ENCODE results near the gene CDCP2.
"Not testable (repeated sequence)": the region's sequence is repeated elsewhere in the genome, so short reads cannot be mapped to it uniquely, and the experiment has no call there.

Gene CDCP2

DNA sequence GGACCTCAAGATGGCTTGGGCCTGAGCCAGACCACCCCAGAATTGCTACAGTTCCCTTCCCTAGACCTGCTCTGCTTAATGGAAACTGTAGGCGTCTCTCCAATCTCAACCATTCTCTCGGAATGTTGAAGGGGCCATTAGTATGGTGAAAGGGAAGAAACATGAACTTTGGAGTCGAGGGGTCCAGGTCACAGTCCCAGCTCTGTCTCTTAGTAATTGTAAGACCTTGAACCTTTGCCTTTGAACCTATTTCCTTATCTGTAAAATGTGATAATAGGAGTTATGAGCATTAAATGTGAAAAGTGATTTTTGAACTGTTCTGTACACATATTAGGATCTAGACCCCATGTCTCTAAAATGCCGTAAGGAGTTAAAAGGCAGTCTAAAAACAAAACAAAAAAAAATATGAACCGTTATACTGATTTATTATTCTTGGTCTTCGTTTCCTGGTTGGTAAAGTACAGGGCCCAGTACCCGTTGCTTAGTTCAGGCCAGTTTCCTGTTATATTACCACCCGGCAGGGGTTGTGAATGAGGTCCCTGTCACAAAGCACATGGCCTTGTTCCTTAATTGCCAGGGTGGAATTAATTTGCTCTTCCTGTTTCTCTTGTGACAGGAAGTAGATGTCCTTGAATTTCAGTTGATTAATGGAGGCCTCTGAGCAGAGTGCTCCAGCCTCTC lies 57.1 kb downstream of the CDCP2 start:
- in situ Hi-C loops (cut with MboI; ENCODE audit: low sequenced_read_pairs): no loop called here

GRCh38 chr1:54094730-54095105 lies 58.1 kb downstream of the CDCP2 start:
- in situ Hi-C loops (cut with MboI; ENCODE audit: low sequenced_read_pairs): not testable (repeated sequence)

- in situ Hi-C loops (cut with MboI; ENCODE audit: low sequenced_read_pairs): no loop called here
Observed at GRCh38 chr1:54094001-54094729, 58.6 kb downstream of the CDCP2 start.

- in situ Hi-C loops (cut with MboI; ENCODE audit: low sequenced_read_pairs): no loop called here
Observed at GRCh38 chr1:54091666-54092065, 61.1 kb downstream of the CDCP2 start.

DNA sequence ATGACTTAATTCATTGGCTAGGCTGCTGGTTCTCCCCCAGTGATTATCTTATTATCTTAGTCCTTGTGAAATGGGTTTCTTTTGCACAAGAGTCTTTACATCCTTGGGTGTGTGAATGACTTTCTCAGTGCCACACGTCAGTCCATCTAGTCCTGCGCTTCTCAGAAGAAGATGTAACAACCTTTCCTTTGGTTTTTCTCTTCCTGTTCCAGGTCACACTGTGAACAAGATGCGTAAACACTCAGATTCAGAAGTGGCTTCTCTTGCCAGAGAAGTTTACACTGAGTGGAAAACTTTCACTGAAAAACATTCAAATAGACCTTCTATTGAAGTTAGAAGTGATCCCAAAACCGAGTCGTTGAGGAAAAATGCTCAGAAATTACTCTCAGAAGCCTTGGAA lies 64.4 kb downstream of the CDCP2 start:
- in situ Hi-C loops (cut with MboI; ENCODE audit: low sequenced_read_pairs): no loop called here

DNA sequence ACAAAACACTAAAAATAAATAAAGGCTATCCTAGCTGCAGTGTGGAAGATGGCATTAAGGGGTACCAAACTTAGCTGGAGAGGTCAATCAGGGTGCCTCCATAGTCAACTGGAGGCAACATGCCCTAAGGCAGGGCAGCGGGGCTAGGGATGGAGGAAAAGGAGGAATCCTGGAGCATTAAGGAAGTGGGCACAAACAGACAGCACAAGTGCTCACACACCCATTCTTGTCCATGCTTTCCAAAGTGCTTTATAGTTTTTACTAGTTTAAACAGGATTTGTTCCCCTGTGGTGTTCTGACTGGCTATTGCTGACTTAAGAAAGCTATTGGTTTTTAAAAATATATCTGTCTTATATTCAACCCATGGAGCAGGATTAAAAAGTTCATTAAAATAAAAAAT lies 66.0 kb downstream of the CDCP2 start:
- in situ Hi-C loops (cut with MboI; ENCODE audit: low sequenced_read_pairs): no loop called here

- in situ Hi-C loops (cut with MboI; ENCODE audit: low sequenced_read_pairs): no loop called here
Observed at GRCh38 chr1:54084794-54085193, 68.0 kb downstream of the CDCP2 start.

Data from HL-60/S4 treated with phorbol 12-myristate 13-acetate at 8.2 ng/mL for 4 days and 3 days (cell line).